ENCODE measurements around the gene AANAT. TPM values are rescaled to one million over a fixed set of nuclear protein-coding genes. Genes with fewer than 3 reads are reported as not detected.

Gene AANAT
- total and polyA plus RNA-seq, 4 donors, result 0.10 to 0.31 TPM; not detected in 2

- H3K4me1 ChIP-seq (ENCODE audit: control insufficient read depth in 5 of 5, insufficient read depth in 5 of 5, low read length in 5 of 5), result peaks cover 0 to 3% (median 0%) of the 10 kb centered on the region in 5 donors
- ATAC-seq (ENCODE audit: insufficient read depth, low FRiP score) (no peak), DNase-seq (no peak)
- H3K4me3 ChIP-seq, result no peak overlapping the region
- H3K27ac ChIP-seq (ENCODE audit: low read depth in 1 of 2, low read length in 1 of 2), result no peak overlapping the region
- H3K27me3 ChIP-seq (ENCODE audit: control insufficient read depth in 3 of 3, insufficient read depth in 3 of 3, low read length in 2 of 3), result no peaks in the 10 kb centered on the region
- H3K36me3 ChIP-seq (ENCODE audit: control insufficient read depth in 4 of 4, insufficient read depth in 4 of 4, low read length in 4 of 4), result peaks cover 0 to 12% (median 0%) of the 10 kb centered on the region in 4 donors
- 87 to 95% methylated on average over 6 of the region's 6 CpGs for WGBS, 2 donors
- no peak overlapping the region for H3K9ac ChIP-seq (ENCODE audit: insufficient read depth in 1 of 2, low read length in 2 of 2)
- TF ChIP-seq CTCF (IDR thresholded peaks at IDR 0.05; ENCODE audit: control extremely low read depth, extremely low read depth), result no peak
- H3K9me3 ChIP-seq (ENCODE audit: control insufficient read depth in 4 of 4, insufficient read depth in 3 of 4, low read length in 3 of 4), result no peaks in the 10 kb centered on the region
Measured at GRCh38 chr17:76466775-76467130, 650 bp upstream of the AANAT start.

DNA sequence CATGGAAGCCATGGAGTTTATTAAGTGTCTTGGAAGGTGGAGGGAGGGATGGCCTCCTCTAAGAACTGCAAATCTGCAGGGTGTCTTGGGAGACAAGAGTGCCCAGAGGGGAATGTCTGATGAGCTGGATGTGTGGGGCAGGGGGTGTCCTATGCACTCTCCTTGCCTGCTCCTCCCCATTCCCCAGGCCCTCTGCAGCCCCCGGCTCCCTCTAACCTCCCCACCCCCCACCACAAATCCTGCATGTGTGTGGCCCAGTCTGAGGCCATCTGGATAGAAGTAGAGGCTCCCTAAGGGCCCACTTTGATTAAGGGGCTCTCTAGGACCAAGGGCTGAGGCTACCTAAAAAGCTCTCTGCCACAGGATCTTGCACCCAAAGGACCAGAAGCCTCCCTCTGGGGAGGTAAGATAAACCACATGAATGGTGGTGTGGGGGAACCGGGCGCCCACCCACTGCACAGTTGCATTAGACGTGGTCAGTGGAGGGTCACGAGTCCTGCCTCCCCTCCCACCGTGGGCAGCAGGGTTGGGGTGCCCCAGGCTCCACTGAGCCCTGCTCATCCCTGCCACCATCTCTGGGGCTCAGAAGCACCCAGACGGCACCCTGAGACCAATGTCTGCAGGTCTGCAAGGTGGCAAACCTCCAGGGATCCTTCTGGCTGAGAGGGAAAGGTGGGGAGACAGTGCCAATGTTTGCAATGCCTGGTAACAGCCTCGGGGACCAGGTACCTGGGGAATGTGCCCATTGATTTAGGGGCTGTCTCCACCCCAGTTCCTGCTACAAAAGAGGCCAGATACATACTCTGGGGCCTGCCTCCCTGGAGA, 618 bp downstream of the AANAT start:
- Histone ChIP-seq H3K9me3 (ENCODE audit: control insufficient read depth in 4 of 4, insufficient read depth in 3 of 4, low read length in 3 of 4) (no peaks in the 10 kb centered on the region), H3K27me3 (ENCODE audit: control insufficient read depth in 3 of 3, insufficient read depth in 3 of 3, low read length in 2 of 3) (no peaks in the 10 kb centered on the region), H3K4me1 (ENCODE audit: control insufficient read depth in 5 of 5, insufficient read depth in 5 of 5, low read length in 5 of 5) (peaks cover 0 to 3% (median 0%) of the 10 kb centered on the region in 5 donors), H3K27ac (ENCODE audit: low read depth in 1 of 2, low read length in 1 of 2) (no peak overlapping the region), H3K4me3 (no peak overlapping the region), H3K36me3 (ENCODE audit: control insufficient read depth in 4 of 4, insufficient read depth in 4 of 4, low read length in 4 of 4) (peaks cover 0 to 25% (median 0%) of the 10 kb centered on the region in 4 donors), H3K9ac (ENCODE audit: insufficient read depth in 1 of 2, low read length in 2 of 2) (no peak overlapping the region)
- DNase-seq, result no peak
- 73 to 94% methylated on average over 8 of the region's 8 CpGs for WGBS, 2 donors
- TF ChIP-seq CTCF (IDR thresholded peaks at IDR 0.05; ENCODE audit: control extremely low read depth, extremely low read depth), result no peak
- ATAC-seq (ENCODE audit: insufficient read depth, low FRiP score), result no peak

DNA sequence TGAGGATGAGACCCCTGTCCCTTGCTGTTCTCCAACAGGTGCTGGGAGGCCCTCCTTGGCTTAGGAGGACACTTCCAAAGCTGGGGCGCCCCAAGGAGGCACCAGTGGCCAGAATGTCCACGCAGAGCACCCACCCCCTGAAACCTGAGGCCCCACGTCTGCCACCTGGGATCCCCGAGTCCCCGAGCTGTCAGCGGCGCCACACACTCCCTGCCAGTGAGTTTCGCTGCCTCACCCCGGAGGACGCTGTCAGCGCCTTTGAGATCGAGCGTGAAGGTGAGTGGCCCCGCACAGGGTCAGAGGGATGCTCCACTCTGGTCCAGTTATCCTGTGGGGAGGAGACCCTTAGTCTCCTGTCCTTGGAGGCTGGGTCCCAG, 1.2 kb downstream of the AANAT start:
- H3K36me3 ChIP-seq (ENCODE audit: control insufficient read depth in 4 of 4, insufficient read depth in 4 of 4, low read length in 4 of 4), result peaks cover 0 to 30% (median 0%) of the 10 kb centered on the region in 4 donors
- peaks cover 0 to 3% (median 0%) of the 10 kb centered on the region in 5 donors for H3K4me1 ChIP-seq (ENCODE audit: control insufficient read depth in 5 of 5, insufficient read depth in 5 of 5, low read length in 5 of 5)
- 90 to 93% methylated on average over 14 of the region's 14 CpGs for WGBS, 2 donors
- no peak overlapping the region for H3K4me3 ChIP-seq
- no peaks in the 10 kb centered on the region for H3K27me3 ChIP-seq (ENCODE audit: control insufficient read depth in 3 of 3, insufficient read depth in 3 of 3, low read length in 2 of 3)
- H3K27ac ChIP-seq (ENCODE audit: low read depth in 1 of 2, low read length in 1 of 2), result no peak overlapping the region
- TF ChIP-seq CTCF (IDR thresholded peaks at IDR 0.05; ENCODE audit: control extremely low read depth, extremely low read depth), result no peak
- no peak overlapping the region for H3K9ac ChIP-seq (ENCODE audit: insufficient read depth in 1 of 2, low read length in 2 of 2)
- no peaks in the 10 kb centered on the region for H3K9me3 ChIP-seq (ENCODE audit: control insufficient read depth in 4 of 4, insufficient read depth in 3 of 4, low read length in 3 of 4)
- DNase-seq (no peak), ATAC-seq (ENCODE audit: insufficient read depth, low FRiP score) (no peak)

Measured in lung (tissue), 12 donors.